Measurements from ENCODE around the gene MOCS3. TPM values are rescaled to one million over a fixed set of nuclear protein-coding genes. Genes with fewer than 3 reads are reported as not detected.
"Not testable (repeated sequence)": the region's sequence is repeated elsewhere in the genome, so short reads cannot be mapped to it uniquely, and the experiment has no call there.

The MOCS3 gene
- total and polyA plus RNA-seq, 3 donors from 2014 or later, result 6.5 to 9.3 (median 7.4) TPM

- Histone ChIP-seq H3K4me1 (no peaks in the 10 kb centered on the region), H3K9me3 (no peaks in the 10 kb centered on the region), H3K27ac (no peak overlapping the region), H3K4me3 (no peak overlapping the region), H3K27me3 (no peaks in the 10 kb centered on the region), H3K36me3 (ENCODE audit: low read depth, missing control alignments) (no peaks in the 10 kb centered on the region)
- TF ChIP-seq POLR2A (IDR thresholded peaks at IDR 0.05) (no peak), CTCF (IDR thresholded peaks at IDR 0.05) (no peak)
- 57 to 66% methylated on average over 20 of the region's 20 CpGs for WGBS, 2 donors
- DNase-seq, result no peak
- intact Hi-C loops (cut with DNase I; ENCODE audit: low total_unique reads), result no loop called here
Measured at GRCh38 chr20:50977066-50978021, 18.7 kb downstream of the MOCS3 start.

GRCh38 chr20:50978533-50978932, 19.9 kb downstream of the MOCS3 start:
- H3K4me3 ChIP-seq; H3K4me1 ChIP-seq; intact Hi-C loops (cut with DNase I; ENCODE audit: low total_unique reads); H3K36me3 ChIP-seq (ENCODE audit: low read depth, missing control alignments); H3K27ac ChIP-seq; DNase-seq; H3K9me3 ChIP-seq; H3K27me3 ChIP-seq: not testable (repeated sequence)
- 91 to 93% methylated on average over 4 of the region's 4 CpGs for WGBS, 2 donors

- TF ChIP-seq CTCF (IDR thresholded peaks at IDR 0.05) (no peak), POLR2A (IDR thresholded peaks at IDR 0.05) (no peak)
- 74 to 76% methylated on average over 8 of the region's 8 CpGs for WGBS, 2 donors
- intact Hi-C loops (cut with DNase I; ENCODE audit: low total_unique reads), result no loop called here
- no peaks in the 10 kb centered on the region for H3K36me3 ChIP-seq (ENCODE audit: low read depth, missing control alignments)
- no peaks in the 10 kb centered on the region for H3K9me3 ChIP-seq
- H3K4me1 ChIP-seq, result no peaks in the 10 kb centered on the region
- no peaks in the 10 kb centered on the region for H3K27me3 ChIP-seq
- no peak overlapping the region for H3K27ac ChIP-seq
- DNase-seq, result no peak
- no peak overlapping the region for H3K4me3 ChIP-seq
Measured at GRCh38 chr20:50980071-50980681, 21.6 kb downstream of the MOCS3 start.

- peak; percentile 81 for DNase-seq
- 43 to 50% methylated on average over 19 to 26 of the region's 26 CpGs for WGBS, 2 donors
- intact Hi-C loops (cut with DNase I; ENCODE audit: low total_unique reads), result no loop called here
Measured at GRCh38 chr20:50980851-50981713, 22.5 kb downstream of the MOCS3 start.

More at GRCh38 chr20:50980851-50981713, 22.5 kb downstream of the MOCS3 start:
- Histone ChIP-seq H3K27me3 (no peaks in the 10 kb centered on the region), H3K9me3 (no peaks in the 10 kb centered on the region), H3K27ac (no peak overlapping the region), H3K36me3 (ENCODE audit: low read depth, missing control alignments) (no peaks in the 10 kb centered on the region), H3K4me1 (no peaks in the 10 kb centered on the region), H3K4me3 (no peak overlapping the region)
- no peak for TF ChIP-seq POLR2A (IDR thresholded peaks at IDR 0.05)
- TF ChIP-seq CTCF (IDR thresholded peaks at IDR 0.05), result peak; percentile 47 to 85 (median 79)

Measured in testis (tissue), 3 donors.